ENCODE data around the gene PRKCB. TPM values are rescaled to one million over a fixed set of nuclear protein-coding genes. Genes with fewer than 3 reads are reported as not detected.

PRKCB gene
- total RNA-seq, 2 experiments from 2014 or later = 56.3 to 57.9 TPM

GRCh38 chr16:23949630-23950290, 114.0 kb downstream of the PRKCB start:
- intact Hi-C loops (cut with micrococcal nuclease) = loop anchor here (2.0 to 5.0 kb wide), 2 partner anchors 13 to 72 kb away; no protein-coding TSS in a partner anchor

GRCh38 chr16:23950291-23950894, 114.6 kb downstream of the PRKCB start:
- DNase-seq = peak; percentile 20
- CTCF ChIA-PET = interaction anchor here (1.0 to 2.2 kb wide), 6 partner anchors 49 to 150 kb away, joined by 3 to 6 read pairs (median 4); no protein-coding TSS in a partner anchor
- Mint-ChIP-seq H3K4me1 (ENCODE audit: low read depth) (peaks cover 85% of the 10 kb centered on the region), H3K27ac (peak overlapping the region; percentile 77), H3K9me3 (no peaks in the 10 kb centered on the region), H3K4me3 (peak overlapping the region; percentile 40), H3K27me3 (no peaks in the 10 kb centered on the region), H3K36me3 (no peaks in the 10 kb centered on the region)
- intact Hi-C loops (cut with micrococcal nuclease) = loop anchor here (5.0 kb wide), 1 partner anchor 73 kb away; no protein-coding TSS in a partner anchor
- POLR2A ChIA-PET = interaction anchor here (0.6 to 1.6 kb wide), 2 partner anchors 10 to 71 kb away, joined by 4 to 5 read pairs; no protein-coding TSS in a partner anchor

More at GRCh38 chr16:23949630-23950290, 114.0 kb downstream of the PRKCB start:
- Mint-ChIP-seq H3K27me3 (no peaks in the 10 kb centered on the region), H3K4me3 (peak overlapping the region; percentile 21), H3K27ac (peak overlapping the region; percentile 77), H3K36me3 (no peaks in the 10 kb centered on the region), H3K4me1 (ENCODE audit: low read depth) (peaks cover 90% of the 10 kb centered on the region), H3K9me3 (no peaks in the 10 kb centered on the region)
- DNase-seq = peak; percentile 80
- POLR2A ChIA-PET = interaction anchor here (0.6 to 1.6 kb wide), 2 partner anchors 10 to 70 kb away, joined by 4 to 5 read pairs; no protein-coding TSS in a partner anchor
- CTCF ChIA-PET = interaction anchor here (1.0 to 2.2 kb wide), 4 partner anchors 50 to 146 kb away, joined by 4 to 6 read pairs (median 4); no protein-coding TSS in a partner anchor

- peak; percentile 57 for DNase-seq
- Mint-ChIP-seq H3K27ac (peak overlapping the region; percentile 77), H3K27me3 (no peaks in the 10 kb centered on the region), H3K4me3 (peak overlapping the region; percentile 40), H3K36me3 (no peaks in the 10 kb centered on the region), H3K4me1 (ENCODE audit: low read depth) (peaks cover 84% of the 10 kb centered on the region), H3K9me3 (no peaks in the 10 kb centered on the region)
- ChIA-PET POLR2A (no interaction called here), CTCF (interaction anchor here (1.0 to 2.2 kb wide), 3 partner anchors 59 to 150 kb away, joined by 3 to 6 read pairs (median 3); no protein-coding TSS in a partner anchor)
- intact Hi-C loops (cut with micrococcal nuclease) = loop anchor here (5.0 kb wide), 1 partner anchor 74 kb away; no protein-coding TSS in a partner anchor
Observed at GRCh38 chr16:23950898-23951297, 115.1 kb downstream of the PRKCB start.

GRCh38 chr16:23952128-23952970, 116.6 kb downstream of the PRKCB start:
- intact Hi-C loops (cut with micrococcal nuclease) = loop anchor here (5.0 kb wide), 1 partner anchor 75 kb away; no protein-coding TSS in a partner anchor
- H3K4me3 Mint-ChIP-seq = peak overlapping the region; percentile 22
- H3K9me3 Mint-ChIP-seq = no peaks in the 10 kb centered on the region
- peak overlapping the region; percentile 63 for H3K27ac Mint-ChIP-seq
- no peaks in the 10 kb centered on the region for H3K36me3 Mint-ChIP-seq
- peaks cover 82% of the 10 kb centered on the region for H3K4me1 Mint-ChIP-seq (ENCODE audit: low read depth)
- ChIA-PET CTCF (interaction anchor here (0.6 to 1.3 kb wide), 7 partner anchors 38 to 543 kb away, joined by 3 to 4 read pairs (median 3); no protein-coding TSS in a partner anchor), POLR2A (interaction anchor here (0.5 to 0.7 kb wide), 2 partner anchors 63 to 110 kb away, joined by 3 read pairs; no protein-coding TSS in a partner anchor)
- peak; percentile 59 for DNase-seq
- H3K27me3 Mint-ChIP-seq = no peaks in the 10 kb centered on the region

- intact Hi-C loops (cut with micrococcal nuclease) = loop anchor here (5.0 kb wide), 1 partner anchor 76 kb away; no protein-coding TSS in a partner anchor
- no peak overlapping the region for H3K27ac Mint-ChIP-seq
- H3K9me3 Mint-ChIP-seq = no peaks in the 10 kb centered on the region
- H3K36me3 Mint-ChIP-seq = no peaks in the 10 kb centered on the region
- POLR2A ChIA-PET = no interaction called here
- no peaks in the 10 kb centered on the region for H3K27me3 Mint-ChIP-seq
- no peak for DNase-seq
- CTCF ChIA-PET = interaction anchor here (0.6 to 1.3 kb wide), 5 partner anchors 56 to 543 kb away, joined by 3 to 4 read pairs (median 3); no protein-coding TSS in a partner anchor
- peaks cover 80% of the 10 kb centered on the region for H3K4me1 Mint-ChIP-seq (ENCODE audit: low read depth)
- H3K4me3 Mint-ChIP-seq = no peak overlapping the region
Observed at GRCh38 chr16:23952971-23953300, 117.2 kb downstream of the PRKCB start.

GRCh38 chr16:23953476-23953875, 117.7 kb downstream of the PRKCB start:
- peaks cover 77% of the 10 kb centered on the region for H3K4me1 Mint-ChIP-seq (ENCODE audit: low read depth)
- POLR2A ChIA-PET = no interaction called here
- DNase-seq = no peak
- no peaks in the 10 kb centered on the region for H3K36me3 Mint-ChIP-seq
- intact Hi-C loops (cut with micrococcal nuclease) = loop anchor here (5.0 kb wide), 1 partner anchor 76 kb away; no protein-coding TSS in a partner anchor
- no peaks in the 10 kb centered on the region for H3K9me3 Mint-ChIP-seq
- CTCF ChIA-PET = interaction anchor here (1.0 kb wide), 1 partner anchor 57 kb away, joined by 3 read pairs; no protein-coding TSS in a partner anchor
- no peak overlapping the region for H3K4me3 Mint-ChIP-seq
- H3K27me3 Mint-ChIP-seq = no peaks in the 10 kb centered on the region
- H3K27ac Mint-ChIP-seq = no peak overlapping the region

GRCh38 chr16:23955088-23955487, 119.3 kb downstream of the PRKCB start:
- Mint-ChIP-seq H3K4me1 (ENCODE audit: low read depth) (peaks cover 78% of the 10 kb centered on the region), H3K27me3 (no peaks in the 10 kb centered on the region), H3K27ac (no peak overlapping the region), H3K36me3 (no peaks in the 10 kb centered on the region), H3K4me3 (no peak overlapping the region), H3K9me3 (no peaks in the 10 kb centered on the region)
- POLR2A ChIA-PET = interaction anchor here (0.9 kb wide), 1 partner anchor 45 kb away, joined by 3 read pairs; no protein-coding TSS in a partner anchor
- CTCF ChIA-PET = interaction anchor here (1.9 kb wide), 1 partner anchor 151 kb away, joined by 5 read pairs; no protein-coding TSS in a partner anchor
- intact Hi-C loops (cut with micrococcal nuclease) = no loop called here
- no peak for DNase-seq

- intact Hi-C loops (cut with micrococcal nuclease) = no loop called here
- peak overlapping the region; percentile 32 for H3K27ac Mint-ChIP-seq
- no peak for DNase-seq
- H3K4me3 Mint-ChIP-seq = no peak overlapping the region
- ChIA-PET CTCF (no interaction called here), POLR2A (interaction anchor here (1.4 kb wide), 1 partner anchor 13 kb away, joined by 3 read pairs; no protein-coding TSS in a partner anchor)
- no peaks in the 10 kb centered on the region for H3K9me3 Mint-ChIP-seq
- peaks cover 78% of the 10 kb centered on the region for H3K4me1 Mint-ChIP-seq (ENCODE audit: low read depth)
- no peaks in the 10 kb centered on the region for H3K36me3 Mint-ChIP-seq
- no peaks in the 10 kb centered on the region for H3K27me3 Mint-ChIP-seq
Observed at GRCh38 chr16:23957287-23957686, 121.5 kb downstream of the PRKCB start.

GRCh38 chr16:23959072-23959751, 123.4 kb downstream of the PRKCB start:
- Mint-ChIP-seq H3K9me3 (no peaks in the 10 kb centered on the region), H3K36me3 (peaks cover 4% of the 10 kb centered on the region), H3K4me3 (peak overlapping the region; percentile 49), H3K4me1 (ENCODE audit: low read depth) (peaks cover 75% of the 10 kb centered on the region), H3K27ac (peak overlapping the region; percentile 24), H3K27me3 (no peaks in the 10 kb centered on the region)
- CTCF ChIA-PET = interaction anchor here (0.8 to 1.0 kb wide), 2 partner anchors 51 kb away, joined by 3 read pairs; no protein-coding TSS in a partner anchor
- DNase-seq = peak; percentile 24
- POLR2A ChIA-PET = interaction anchor here (1.1 to 1.4 kb wide), 2 partner anchors 10 to 41 kb away, joined by 4 read pairs; no protein-coding TSS in a partner anchor
- intact Hi-C loops (cut with micrococcal nuclease) = no loop called here

- intact Hi-C loops (cut with micrococcal nuclease) = no loop called here
- Mint-ChIP-seq H3K9me3 (no peaks in the 10 kb centered on the region), H3K4me1 (ENCODE audit: low read depth) (peaks cover 71% of the 10 kb centered on the region), H3K36me3 (peaks cover 5% of the 10 kb centered on the region), H3K4me3 (peak overlapping the region; percentile 49), H3K27me3 (no peaks in the 10 kb centered on the region), H3K27ac (peak overlapping the region; percentile 7)
- DNase-seq = no peak
- POLR2A ChIA-PET = interaction anchor here (1.1 to 1.4 kb wide), 2 partner anchors 10 to 40 kb away, joined by 4 read pairs; no protein-coding TSS in a partner anchor
- CTCF ChIA-PET = interaction anchor here (1.0 to 1.2 kb wide), 2 partner anchors 50 to 91 kb away, joined by 3 read pairs; no protein-coding TSS in a partner anchor
Observed at GRCh38 chr16:23959752-23960072, 123.9 kb downstream of the PRKCB start.

All from activated CD4-positive, alpha-beta memory T cell treated with anti-CD3 and anti-CD28 coated beads for 36 hours (primary cell).